ENCODE data around the gene DSE. TPM values are rescaled to one million over a fixed set of nuclear protein-coding genes. Genes with fewer than 3 reads are reported as not detected.

Gene DSE
- total RNA-seq, 2 donors from 2014 or later, result 5.0 to 9.3 TPM

- Histone ChIP-seq H3K4me1 (no peaks in the 10 kb centered on the region), H3K36me3 (no peaks in the 10 kb centered on the region), H3K9me3 (no peaks in the 10 kb centered on the region), H3K9ac (ENCODE audit: low read depth in 2 of 2, low read length in 2 of 2) (no peak overlapping the region), H3K4me3 (no peak overlapping the region), H3K27me3 (no peaks in the 10 kb centered on the region), H3K27ac (no peak overlapping the region)
- TF ChIP-seq, protein P1, sequence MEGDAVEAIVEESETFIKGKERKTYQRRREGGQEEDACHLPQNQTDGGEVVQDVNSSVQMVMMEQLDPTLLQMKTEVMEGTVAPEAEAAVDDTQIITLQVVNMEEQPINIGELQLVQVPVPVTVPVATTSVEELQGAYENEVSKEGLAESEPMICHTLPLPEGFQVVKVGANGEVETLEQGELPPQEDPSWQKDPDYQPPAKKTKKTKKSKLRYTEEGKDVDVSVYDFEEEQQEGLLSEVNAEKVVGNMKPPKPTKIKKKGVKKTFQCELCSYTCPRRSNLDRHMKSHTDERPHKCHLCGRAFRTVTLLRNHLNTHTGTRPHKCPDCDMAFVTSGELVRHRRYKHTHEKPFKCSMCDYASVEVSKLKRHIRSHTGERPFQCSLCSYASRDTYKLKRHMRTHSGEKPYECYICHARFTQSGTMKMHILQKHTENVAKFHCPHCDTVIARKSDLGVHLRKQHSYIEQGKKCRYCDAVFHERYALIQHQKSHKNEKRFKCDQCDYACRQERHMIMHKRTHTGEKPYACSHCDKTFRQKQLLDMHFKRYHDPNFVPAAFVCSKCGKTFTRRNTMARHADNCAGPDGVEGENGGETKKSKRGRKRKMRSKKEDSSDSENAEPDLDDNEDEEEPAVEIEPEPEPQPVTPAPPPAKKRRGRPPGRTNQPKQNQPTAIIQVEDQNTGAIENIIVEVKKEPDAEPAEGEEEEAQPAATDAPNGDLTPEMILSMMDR (IDR thresholded peaks at IDR 0.05), result no peak
- intact Hi-C loops (cut with DNase I), result no loop called here
- no peak for DNase-seq
Measured at GRCh38 chr6:116485559-116486184, 114.9 kb downstream of the DSE start.

GRCh38 chr6:116491610-116492330, 121.0 kb downstream of the DSE start:
- Histone ChIP-seq H3K4me3 (no peak overlapping the region), H3K9ac (ENCODE audit: low read depth in 2 of 2, low read length in 2 of 2) (no peak overlapping the region), H3K9me3 (no peaks in the 10 kb centered on the region), H3K27me3 (no peaks in the 10 kb centered on the region), H3K27ac (no peak overlapping the region), H3K36me3 (no peaks in the 10 kb centered on the region), H3K4me1 (no peaks in the 10 kb centered on the region)
- intact Hi-C loops (cut with DNase I), result no loop called here
- no peak for DNase-seq
- TF ChIP-seq, protein P1 (IDR thresholded peaks at IDR 0.05), result no peak

DNA sequence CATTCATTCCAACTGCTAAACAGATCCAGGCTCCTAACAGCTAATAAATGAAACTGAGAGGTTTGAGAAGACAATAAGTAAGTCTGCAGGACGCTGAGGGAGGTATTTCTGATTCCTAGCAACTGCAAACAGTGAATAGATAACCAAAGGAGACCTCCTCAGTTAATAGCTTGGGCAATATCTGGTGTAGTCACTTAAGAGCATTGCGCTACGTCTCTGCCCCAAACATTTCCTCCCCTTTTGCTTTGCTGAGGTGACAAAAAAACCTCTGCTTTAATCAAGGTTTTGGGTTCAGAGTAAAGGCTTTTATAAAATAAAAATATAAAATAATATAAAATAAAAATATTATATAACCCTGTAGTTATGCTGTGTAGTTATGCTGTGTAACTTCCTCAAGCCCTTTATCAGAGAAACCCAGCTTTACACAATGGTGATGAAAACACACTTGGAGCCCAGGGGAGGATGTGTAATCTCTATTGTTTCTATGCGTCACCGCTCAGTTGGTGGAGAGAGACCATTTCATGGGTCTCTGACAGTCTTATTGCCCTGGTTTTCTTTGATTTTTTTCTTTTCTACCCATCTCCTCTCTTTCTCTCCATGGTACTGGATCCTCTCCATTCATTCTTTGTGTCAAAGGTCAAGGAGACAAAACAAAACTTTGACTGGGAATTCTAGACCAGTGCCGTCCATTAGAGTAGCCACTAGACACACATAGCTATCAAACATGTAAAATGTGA, 121.8 kb downstream of the DSE start:
- H3K36me3 ChIP-seq, result no peaks in the 10 kb centered on the region
- TF ChIP-seq, protein P1 (IDR thresholded peaks at IDR 0.05), result no peak
- DNase-seq, result no peak
- H3K4me1 ChIP-seq, result no peaks in the 10 kb centered on the region
- H3K9me3 ChIP-seq, result no peaks in the 10 kb centered on the region
- no peak overlapping the region for H3K27ac ChIP-seq
- no peaks in the 10 kb centered on the region for H3K27me3 ChIP-seq
- intact Hi-C loops (cut with DNase I), result no loop called here
- no peak overlapping the region for H3K9ac ChIP-seq (ENCODE audit: low read depth in 2 of 2, low read length in 2 of 2)
- H3K4me3 ChIP-seq, result no peak overlapping the region

Other genes with a start within 250 kb of the DSE start
- not detected for gene COL10A1, start 244.8 kb upstream of the DSE start, total RNA-seq
- gene TSPYL4, start 116.9 kb upstream of the DSE start, total RNA-seq, result 1 to 10 TPM; 7.0 to 8.3 TPM
- gene TSPYL1, start 91.0 kb upstream of the DSE start, total RNA-seq, result 10 to 100 TPM; 82.9 to 94.3 TPM
- gene CALHM6, start 90.4 kb downstream of the DSE start, total RNA-seq, result 1 to 10 TPM; 1.5 to 6.2 TPM
- gene CALHM5, start 140.7 kb downstream of the DSE start, total RNA-seq, result under 1 TPM; 0.20 to 0.37 TPM
- not detected for gene TRAPPC3L, start 174.7 kb downstream of the DSE start, total RNA-seq
- gene CALHM4, start 182.8 kb downstream of the DSE start, total RNA-seq, result not detected
- 10 to 100 TPM; 27.4 to 30.8 TPM for gene RWDD1, start 200.6 kb downstream of the DSE start, total RNA-seq
- under 1 TPM; 0.10 to 0.11 TPM for gene RSPH4A, start 245.5 kb downstream of the DSE start, total RNA-seq